IMR-90 (cell line): ENCODE data around the gene MMD.

Source experiments
- MAZ ChIP-seq: IDR thresholded peaks from 2 replicates; pipeline ENCODE4 v1.6.1; 2012; ENCODE audit warnings: low read depth, mild to moderate bottlenecking, low read length, improper control_type of control experiment, moderate library complexity, borderline replicate concordance
- POLR2A ChIP-seq: IDR thresholded peaks from 2 replicates; pipeline ENCODE4 v1.6.1; 2012; ENCODE audit warnings: mild to moderate bottlenecking, low read depth, low read length
- TF ChIP-seq, protein P1 (sequence below): conservative IDR thresholded peaks from 2 replicates; pipeline ENCODE4 v1.5.1; 2012; ENCODE audit warnings: mild to moderate bottlenecking, low read depth, low read length, improper control_type of control experiment

DNA sequence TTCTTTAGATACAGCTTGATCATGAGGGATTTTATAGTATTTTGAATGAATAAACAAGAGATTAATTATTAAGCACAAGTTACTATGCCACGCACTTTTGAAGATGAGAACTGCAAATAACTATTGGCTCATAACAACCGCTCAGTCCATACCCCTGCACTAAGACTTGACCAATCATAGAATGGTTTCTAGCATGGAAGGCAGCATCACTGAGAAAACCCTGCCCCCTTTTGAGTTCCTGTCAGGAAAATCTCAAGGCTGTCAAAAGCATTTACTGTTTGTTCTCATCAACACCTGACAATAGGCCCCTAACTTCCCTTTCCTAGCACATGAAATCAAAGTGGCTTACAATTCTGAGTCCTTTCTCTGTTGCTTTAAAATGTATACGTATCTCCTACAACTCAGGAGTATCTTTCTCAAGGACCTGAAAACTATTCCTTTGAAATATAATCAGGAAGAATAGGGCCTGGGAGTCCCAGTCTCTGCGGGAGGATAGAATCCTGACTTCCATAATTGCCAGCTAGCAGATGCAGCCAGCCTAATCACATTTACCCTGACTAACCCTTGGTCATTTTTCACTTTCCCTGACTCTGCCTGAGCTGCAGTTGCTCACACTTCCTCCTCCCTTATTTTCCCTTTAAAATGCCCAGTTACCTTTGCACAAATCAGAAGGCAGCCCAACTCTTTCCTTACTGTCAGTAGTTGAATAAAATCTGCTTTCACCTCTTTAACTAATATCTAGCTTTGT lies 9.1 kb upstream of the MMD start:
- TF ChIP-seq MAZ (no peak), POLR2A (no peak)
- TF ChIP-seq, protein P1, sequence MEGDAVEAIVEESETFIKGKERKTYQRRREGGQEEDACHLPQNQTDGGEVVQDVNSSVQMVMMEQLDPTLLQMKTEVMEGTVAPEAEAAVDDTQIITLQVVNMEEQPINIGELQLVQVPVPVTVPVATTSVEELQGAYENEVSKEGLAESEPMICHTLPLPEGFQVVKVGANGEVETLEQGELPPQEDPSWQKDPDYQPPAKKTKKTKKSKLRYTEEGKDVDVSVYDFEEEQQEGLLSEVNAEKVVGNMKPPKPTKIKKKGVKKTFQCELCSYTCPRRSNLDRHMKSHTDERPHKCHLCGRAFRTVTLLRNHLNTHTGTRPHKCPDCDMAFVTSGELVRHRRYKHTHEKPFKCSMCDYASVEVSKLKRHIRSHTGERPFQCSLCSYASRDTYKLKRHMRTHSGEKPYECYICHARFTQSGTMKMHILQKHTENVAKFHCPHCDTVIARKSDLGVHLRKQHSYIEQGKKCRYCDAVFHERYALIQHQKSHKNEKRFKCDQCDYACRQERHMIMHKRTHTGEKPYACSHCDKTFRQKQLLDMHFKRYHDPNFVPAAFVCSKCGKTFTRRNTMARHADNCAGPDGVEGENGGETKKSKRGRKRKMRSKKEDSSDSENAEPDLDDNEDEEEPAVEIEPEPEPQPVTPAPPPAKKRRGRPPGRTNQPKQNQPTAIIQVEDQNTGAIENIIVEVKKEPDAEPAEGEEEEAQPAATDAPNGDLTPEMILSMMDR = no peak
